Lower lobe of right lung (tissue), 2 donors: ENCODE measurements around the gene APBB1. TPM values are rescaled to one million over a fixed set of nuclear protein-coding genes. Genes with fewer than 3 reads are reported as not detected.
A peak's percentile ranks its signal among the peaks of the same experiment; 100 is the strongest.

Experiments
- ATAC-seq, 2 donors: fragments of 200-7000 bp; cut with Tn5 transposase; one replicate each; pipeline ENCODE4 v1.9.1; 2020 to 2022; ENCODE audit warnings: mild to moderate bottlenecking in 2 of 2, moderate library complexity in 2 of 2
- DNase-seq: peaks from one replicate; pipeline ENCODE4 v3.0.0-alpha.2; 2020
- H3K27ac ChIP-seq: fragments of 200-600 bp; one replicate; pipeline ENCODE4 v1.8.0; 2022
- H3K27me3 ChIP-seq: fragments of 200-600 bp; one replicate; pipeline ENCODE4 v1.8.0; 2022; ENCODE audit warnings: low read depth
- H3K36me3 ChIP-seq: fragments of 200-600 bp; one replicate; pipeline ENCODE4 v1.8.0; 2022; ENCODE audit warnings: mild to moderate bottlenecking
- H3K4me1 ChIP-seq: fragments of 200-600 bp; one replicate; pipeline ENCODE4 v1.8.0; 2022
- H3K4me3 ChIP-seq: fragments of 200-600 bp; one replicate; pipeline ENCODE4 v1.8.0; 2022; ENCODE audit warnings: mild to moderate bottlenecking
- H3K9me3 ChIP-seq: fragments of 200-600 bp; one replicate; pipeline ENCODE4 v1.8.0; 2022
- intact Hi-C: fragments of 100-400 bp; cut with DNase I; formaldehyde crosslinking; loops from one replicate; pipeline ENCODE4 v1.11.0; 2022
- total RNA-seq: library from RNA; stranded (reverse); fragmentation: NEBNext Ultra II Directional; extraction: Animal tissue kit (Norgen Biotek cat#: 25700); gene quantifications from one replicate; pipeline ENCODE4 v1.2.1, GENCODE V29; 2021
- TF ChIP-seq, protein P1 (sequence below): fragments of 200-600 bp; IDR thresholded peaks from one replicate; pipeline ENCODE4 v1.8.0; 2022; ENCODE audit warnings: antibody characterized with exemption, mild to moderate bottlenecking
- donor health status: DM: no; HTN: yes; CAD: no; lungs with severe emphysema.

APBB1 gene
- total RNA-seq, 1 donor from 2014 or later, result 37.2 TPM

DNA sequence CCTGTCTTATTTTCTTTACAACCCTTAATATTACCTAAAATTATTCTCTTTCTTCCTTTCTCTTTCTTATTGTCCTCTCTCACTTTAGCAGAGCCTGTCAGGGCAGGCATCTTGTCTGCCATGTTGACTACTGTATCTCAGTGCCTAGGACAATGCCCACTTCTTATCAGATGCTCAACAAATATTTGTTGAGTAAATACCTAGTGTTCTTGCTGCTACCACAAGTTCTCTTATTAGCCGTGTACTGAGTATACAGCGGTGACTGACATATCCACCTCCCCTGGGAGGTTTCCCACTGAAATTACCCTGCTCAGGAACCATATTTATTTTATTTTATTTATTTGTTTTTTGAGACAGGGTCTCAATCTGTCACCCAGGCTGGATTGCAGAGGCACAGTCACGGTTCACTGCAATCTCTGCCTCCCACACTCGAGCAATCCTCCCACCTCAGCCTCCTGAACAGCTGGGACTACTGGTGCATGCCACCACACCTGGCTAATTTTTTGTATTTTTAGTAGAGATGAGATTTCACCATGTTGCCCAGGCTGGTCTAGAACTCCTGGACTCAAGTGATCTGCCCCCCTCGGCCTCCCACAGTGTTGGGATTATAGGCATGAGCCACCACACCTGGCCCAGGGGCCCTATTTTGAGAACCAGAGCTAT is 15.2 kb upstream of the APBB1 start:
- Histone ChIP-seq H3K9me3 (no peaks in the 10 kb centered on the region), H3K27me3 (no peaks in the 10 kb centered on the region), H3K4me1 (peaks cover 6% of the 10 kb centered on the region), H3K36me3 (no peaks in the 10 kb centered on the region), H3K4me3 (no peak overlapping the region), H3K27ac (no peak overlapping the region)
- TF ChIP-seq, protein P1, sequence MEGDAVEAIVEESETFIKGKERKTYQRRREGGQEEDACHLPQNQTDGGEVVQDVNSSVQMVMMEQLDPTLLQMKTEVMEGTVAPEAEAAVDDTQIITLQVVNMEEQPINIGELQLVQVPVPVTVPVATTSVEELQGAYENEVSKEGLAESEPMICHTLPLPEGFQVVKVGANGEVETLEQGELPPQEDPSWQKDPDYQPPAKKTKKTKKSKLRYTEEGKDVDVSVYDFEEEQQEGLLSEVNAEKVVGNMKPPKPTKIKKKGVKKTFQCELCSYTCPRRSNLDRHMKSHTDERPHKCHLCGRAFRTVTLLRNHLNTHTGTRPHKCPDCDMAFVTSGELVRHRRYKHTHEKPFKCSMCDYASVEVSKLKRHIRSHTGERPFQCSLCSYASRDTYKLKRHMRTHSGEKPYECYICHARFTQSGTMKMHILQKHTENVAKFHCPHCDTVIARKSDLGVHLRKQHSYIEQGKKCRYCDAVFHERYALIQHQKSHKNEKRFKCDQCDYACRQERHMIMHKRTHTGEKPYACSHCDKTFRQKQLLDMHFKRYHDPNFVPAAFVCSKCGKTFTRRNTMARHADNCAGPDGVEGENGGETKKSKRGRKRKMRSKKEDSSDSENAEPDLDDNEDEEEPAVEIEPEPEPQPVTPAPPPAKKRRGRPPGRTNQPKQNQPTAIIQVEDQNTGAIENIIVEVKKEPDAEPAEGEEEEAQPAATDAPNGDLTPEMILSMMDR, result no peak
- ATAC-seq (no peak), DNase-seq (no peak)
- intact Hi-C loops, result no loop called here

DNA sequence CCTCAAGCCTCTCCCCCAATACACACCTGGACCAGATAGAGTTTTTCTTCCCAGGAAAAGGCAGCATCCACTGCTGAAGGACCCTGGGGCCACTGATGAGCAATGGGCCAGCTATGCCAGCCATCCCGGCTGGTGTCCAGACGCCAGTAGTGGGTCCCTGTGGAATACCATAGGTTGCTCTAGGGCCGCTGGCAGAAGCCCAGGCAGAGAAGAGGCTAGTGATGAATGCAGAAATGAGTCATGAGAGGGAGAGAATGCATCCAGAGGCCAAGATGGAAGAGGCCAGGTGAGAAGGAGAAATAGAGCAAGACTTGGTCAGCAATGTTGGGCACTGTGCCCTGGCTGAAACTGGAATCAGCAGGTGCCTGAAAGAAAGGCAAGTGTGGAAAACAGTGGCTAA is 13.0 kb upstream of the APBB1 start:
- DNase-seq (no peak), ATAC-seq (peak; percentile 18 to 42)
- intact Hi-C loops, result no loop called here
- H3K4me3 ChIP-seq, result no peak overlapping the region
- H3K36me3 ChIP-seq, result no peaks in the 10 kb centered on the region
- H3K4me1 ChIP-seq, result no peaks in the 10 kb centered on the region
- TF ChIP-seq, protein P1, result no peak
- H3K27me3 ChIP-seq, result no peaks in the 10 kb centered on the region
- no peaks in the 10 kb centered on the region for H3K9me3 ChIP-seq
- H3K27ac ChIP-seq, result no peak overlapping the region

DNA sequence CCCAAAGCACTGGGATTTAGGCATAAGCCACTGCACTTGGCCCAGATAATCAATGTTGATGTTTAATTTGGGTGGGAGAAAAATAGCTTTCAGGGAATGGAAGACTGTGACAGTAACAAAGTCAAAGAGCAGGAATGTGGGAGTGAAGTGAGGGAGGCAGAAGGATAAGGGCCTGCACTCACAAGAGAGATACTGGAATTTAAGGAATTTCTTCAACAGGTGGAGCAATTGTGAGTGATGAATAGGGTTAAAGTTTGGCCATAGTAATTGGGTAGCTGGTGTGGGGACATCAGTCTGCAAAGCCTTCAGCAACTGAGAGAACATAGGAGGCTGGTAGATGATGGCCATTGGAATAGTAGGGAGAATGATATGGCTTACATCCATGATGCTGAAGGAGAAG is 8.6 kb upstream of the APBB1 start:
- Histone ChIP-seq H3K4me1 (no peaks in the 10 kb centered on the region), H3K27me3 (peaks cover 5% of the 10 kb centered on the region), H3K36me3 (no peaks in the 10 kb centered on the region), H3K4me3 (no peak overlapping the region), H3K9me3 (no peaks in the 10 kb centered on the region), H3K27ac (no peak overlapping the region)
- ATAC-seq, result no peak
- DNase-seq, result no peak
- intact Hi-C loops, result no loop called here
- TF ChIP-seq, protein P1, result no peak

DNA sequence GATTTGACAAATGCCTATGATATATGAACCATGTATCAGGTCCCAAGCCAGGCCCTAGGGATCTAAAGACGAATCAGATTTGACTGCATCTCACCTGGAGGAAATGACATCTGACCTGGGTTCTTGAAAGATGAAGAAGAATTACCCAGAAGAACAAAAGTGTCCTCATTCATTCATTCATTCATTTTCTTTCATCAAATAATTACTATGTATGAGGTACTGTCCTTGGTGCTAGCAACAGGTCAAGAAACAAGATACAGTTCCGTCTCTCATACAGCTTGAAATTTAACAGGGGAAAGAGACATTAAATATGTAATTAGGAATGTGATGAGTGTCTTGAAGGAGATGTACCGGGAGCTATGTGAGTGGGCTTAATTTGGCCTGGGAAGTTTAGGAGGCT is 1.8 kb upstream of the APBB1 start:
- no peak for DNase-seq

DNA sequence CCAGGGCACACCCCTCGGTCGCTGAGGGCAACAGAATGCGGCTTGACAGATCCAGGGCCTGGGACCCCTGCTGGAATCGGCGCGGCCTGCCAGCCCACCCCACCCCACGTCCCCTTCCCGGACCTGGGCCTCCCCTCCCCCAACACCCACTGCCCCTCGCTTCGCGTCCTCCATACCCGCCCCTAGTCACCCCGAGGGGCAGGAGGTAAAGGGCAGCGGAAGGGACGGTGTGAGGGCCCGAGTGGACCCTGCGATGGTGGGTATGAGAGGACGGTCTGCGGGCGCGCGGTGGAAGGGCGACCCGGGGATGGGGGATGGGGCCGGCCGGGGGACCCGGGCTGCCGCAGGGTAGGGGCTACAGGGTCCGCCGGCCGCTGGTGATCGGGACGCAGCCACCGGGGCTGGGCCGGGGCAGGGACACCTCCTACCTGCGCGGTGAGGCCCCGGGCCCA is 311 bp downstream of the APBB1 start:
- DNase-seq (no peak), ATAC-seq (peak in 1 of 2 donors; percentile 58)
- Histone ChIP-seq H3K4me1 (peaks cover 35% of the 10 kb centered on the region), H3K4me3 (peak overlapping the region; percentile 75), H3K27ac (peak overlapping the region; percentile 92), H3K36me3 (no peaks in the 10 kb centered on the region), H3K9me3 (no peaks in the 10 kb centered on the region), H3K27me3 (peaks cover 4% of the 10 kb centered on the region)
- intact Hi-C loops, result no loop called here
- TF ChIP-seq, protein P1, result no peak

More for the DNA sequence above, 1.8 kb upstream of the APBB1 start:
- intact Hi-C loops, result no loop called here
- Histone ChIP-seq H3K4me1 (peaks cover 21% of the 10 kb centered on the region), H3K4me3 (no peak overlapping the region), H3K36me3 (no peaks in the 10 kb centered on the region), H3K9me3 (no peaks in the 10 kb centered on the region), H3K27ac (no peak overlapping the region), H3K27me3 (peaks cover 9% of the 10 kb centered on the region)
- no peak for ATAC-seq
- TF ChIP-seq, protein P1, result no peak
